Lower lobe of right lung (tissue), 2 donors: ENCODE results near the gene PTPRT. TPM values are rescaled to one million over a fixed set of nuclear protein-coding genes. Genes with fewer than 3 reads are reported as not detected.

Experiments used
- ATAC-seq, 2 donors: fragments of 200-7000 bp; cut with Tn5 transposase; one replicate each; pipeline ENCODE4 v1.9.1; 2020 to 2022; ENCODE audit warnings: mild to moderate bottlenecking in 2 of 2, moderate library complexity in 2 of 2
- DNase-seq: peaks from one replicate; pipeline ENCODE4 v3.0.0-alpha.2; 2020
- H3K27ac ChIP-seq: fragments of 200-600 bp; one replicate; pipeline ENCODE4 v1.8.0; 2022
- H3K27me3 ChIP-seq: fragments of 200-600 bp; one replicate; pipeline ENCODE4 v1.8.0; 2022; ENCODE audit warnings: low read depth
- H3K36me3 ChIP-seq: fragments of 200-600 bp; one replicate; pipeline ENCODE4 v1.8.0; 2022; ENCODE audit warnings: mild to moderate bottlenecking
- H3K4me1 ChIP-seq: fragments of 200-600 bp; one replicate; pipeline ENCODE4 v1.8.0; 2022
- H3K4me3 ChIP-seq: fragments of 200-600 bp; one replicate; pipeline ENCODE4 v1.8.0; 2022; ENCODE audit warnings: mild to moderate bottlenecking
- H3K9me3 ChIP-seq: fragments of 200-600 bp; one replicate; pipeline ENCODE4 v1.8.0; 2022
- CTCF ChIP-seq: fragments of 200-600 bp; IDR thresholded peaks from one replicate; pipeline ENCODE4 v1.8.0; 2022; ENCODE audit warnings: antibody characterized with exemption, mild to moderate bottlenecking
- intact Hi-C: fragments of 100-400 bp; cut with DNase I; formaldehyde crosslinking; loops from one replicate; pipeline ENCODE4 v1.11.0; 2022
- total RNA-seq: library from RNA; stranded (reverse); fragmentation: NEBNext Ultra II Directional; extraction: Animal tissue kit (Norgen Biotek cat#: 25700); gene quantifications from one replicate; pipeline ENCODE4 v1.2.1, GENCODE V29; 2021
- donor health status: DM: no; HTN: yes; CAD: no; lungs with severe emphysema.

The PTPRT gene
- total RNA-seq, 1 donor from 2014 or later = 8.0 TPM

GRCh38 chr20:42098418-42098817, 1091.3 kb downstream of the PTPRT start:
- H3K4me3 ChIP-seq = no peak overlapping the region
- intact Hi-C loops = no loop called here
- no peaks in the 10 kb centered on the region for H3K9me3 ChIP-seq
- DNase-seq (no peak), ATAC-seq (no peak)
- TF ChIP-seq CTCF = no peak
- H3K36me3 ChIP-seq = no peaks in the 10 kb centered on the region
- H3K27ac ChIP-seq = no peak overlapping the region
- H3K27me3 ChIP-seq = no peaks in the 10 kb centered on the region
- H3K4me1 ChIP-seq = no peaks in the 10 kb centered on the region

- Histone ChIP-seq H3K27me3 (no peaks in the 10 kb centered on the region), H3K36me3 (no peaks in the 10 kb centered on the region), H3K4me3 (no peak overlapping the region), H3K9me3 (no peaks in the 10 kb centered on the region), H3K4me1 (no peaks in the 10 kb centered on the region), H3K27ac (no peak overlapping the region)
- DNase-seq = no peak
- ATAC-seq = no peak
- intact Hi-C loops = no loop called here
- TF ChIP-seq CTCF = no peak
Observed at GRCh38 chr20:42097741-42098140, 1092.0 kb downstream of the PTPRT start.

GRCh38 chr20:42095221-42095620, 1094.5 kb downstream of the PTPRT start:
- no peaks in the 10 kb centered on the region for H3K27me3 ChIP-seq
- no peak for TF ChIP-seq CTCF
- no peak overlapping the region for H3K27ac ChIP-seq
- ATAC-seq (no peak), DNase-seq (no peak)
- intact Hi-C loops = no loop called here
- no peaks in the 10 kb centered on the region for H3K4me1 ChIP-seq
- no peaks in the 10 kb centered on the region for H3K36me3 ChIP-seq
- H3K9me3 ChIP-seq = no peaks in the 10 kb centered on the region
- no peak overlapping the region for H3K4me3 ChIP-seq

- intact Hi-C loops = no loop called here
- H3K36me3 ChIP-seq = no peaks in the 10 kb centered on the region
- H3K9me3 ChIP-seq = no peaks in the 10 kb centered on the region
- no peaks in the 10 kb centered on the region for H3K4me1 ChIP-seq
- no peak for DNase-seq
- no peak for TF ChIP-seq CTCF
- H3K27ac ChIP-seq = no peak overlapping the region
- ATAC-seq = no peak
- no peak overlapping the region for H3K4me3 ChIP-seq
- H3K27me3 ChIP-seq = no peaks in the 10 kb centered on the region
Observed at GRCh38 chr20:42093542-42094440, 1095.9 kb downstream of the PTPRT start.

GRCh38 chr20:42093041-42093440, 1096.7 kb downstream of the PTPRT start:
- Histone ChIP-seq H3K4me3 (no peak overlapping the region), H3K4me1 (no peaks in the 10 kb centered on the region), H3K27me3 (no peaks in the 10 kb centered on the region), H3K27ac (no peak overlapping the region), H3K9me3 (no peaks in the 10 kb centered on the region), H3K36me3 (no peaks in the 10 kb centered on the region)
- ATAC-seq (no peak), DNase-seq (no peak)
- intact Hi-C loops = no loop called here
- TF ChIP-seq CTCF = no peak
